ENCODE data around the gene BCAP29. TPM values are rescaled to one million over a fixed set of nuclear protein-coding genes. Genes with fewer than 3 reads are reported as not detected.
"Not testable (repeated sequence)": the region's sequence is repeated elsewhere in the genome, so short reads cannot be mapped to it uniquely, and the experiment has no call there.

Gene BCAP29
- total and polyA plus RNA-seq, 9 donors: 38.9 to 53.3 (median 43.9) TPM

- no peak for DNase-seq
- Histone ChIP-seq H3K36me3 (ENCODE audit: control insufficient read depth, insufficient read depth, low read length) (no peaks in the 10 kb centered on the region), H3K4me3 (ENCODE audit: low read length) (no peak overlapping the region), H3K4me1 (ENCODE audit: control insufficient read depth, insufficient read depth, low read length) (no peaks in the 10 kb centered on the region), H3K27me3 (ENCODE audit: control insufficient read depth, insufficient read depth, low read length) (no peaks in the 10 kb centered on the region), H3K27ac (ENCODE audit: low read length) (no peak overlapping the region), H3K9me3 (replicated peaks; ENCODE audit: control insufficient read depth, low read depth, low read length) (no peaks in the 10 kb centered on the region)
- no CpG with 5 or more reads among the region's 1 CpG for WGBS (ENCODE audit: insufficient coverage)
Measured at GRCh38 chr7:107638594-107638993, 58.5 kb downstream of the BCAP29 start.

- not testable (repeated sequence) for H3K27ac ChIP-seq (ENCODE audit: low read length); H3K4me1 ChIP-seq (ENCODE audit: control insufficient read depth, insufficient read depth, low read length); H3K4me3 ChIP-seq (ENCODE audit: low read length); H3K27me3 ChIP-seq (ENCODE audit: control insufficient read depth, insufficient read depth, low read length); H3K9me3 ChIP-seq (replicated peaks; ENCODE audit: control insufficient read depth, low read depth, low read length); DNase-seq; H3K36me3 ChIP-seq (ENCODE audit: control insufficient read depth, insufficient read depth, low read length)
- no CpG with 5 or more reads among the region's 2 CpGs for WGBS (ENCODE audit: insufficient coverage)
Measured at GRCh38 chr7:107639070-107639469, 59.0 kb downstream of the BCAP29 start.

- no peak overlapping the region for H3K4me3 ChIP-seq (ENCODE audit: low read length)
- no peaks in the 10 kb centered on the region for H3K4me1 ChIP-seq (ENCODE audit: control insufficient read depth, insufficient read depth, low read length)
- no peaks in the 10 kb centered on the region for H3K27me3 ChIP-seq (ENCODE audit: control insufficient read depth, insufficient read depth, low read length)
- H3K27ac ChIP-seq (ENCODE audit: low read length): no peak overlapping the region
- DNase-seq: no peak
- WGBS (ENCODE audit: insufficient coverage): no CpG with 5 or more reads among the region's 1 CpG
- no peaks in the 10 kb centered on the region for H3K9me3 ChIP-seq (replicated peaks; ENCODE audit: control insufficient read depth, low read depth, low read length)
- H3K36me3 ChIP-seq (ENCODE audit: control insufficient read depth, insufficient read depth, low read length): no peaks in the 10 kb centered on the region
Measured at GRCh38 chr7:107641676-107642075, 61.6 kb downstream of the BCAP29 start.

- WGBS (ENCODE audit: insufficient coverage): 93% methylated on average over 2 of the region's 4 CpGs
- Histone ChIP-seq H3K9me3 (replicated peaks; ENCODE audit: control insufficient read depth, low read depth, low read length) (no peaks in the 10 kb centered on the region), H3K27ac (ENCODE audit: low read length) (no peak overlapping the region), H3K36me3 (ENCODE audit: control insufficient read depth, insufficient read depth, low read length) (no peaks in the 10 kb centered on the region), H3K4me3 (ENCODE audit: low read length) (no peak overlapping the region), H3K4me1 (ENCODE audit: control insufficient read depth, insufficient read depth, low read length) (no peaks in the 10 kb centered on the region), H3K27me3 (ENCODE audit: control insufficient read depth, insufficient read depth, low read length) (no peaks in the 10 kb centered on the region)
- no peak for DNase-seq
Measured at GRCh38 chr7:107642501-107642900, 62.5 kb downstream of the BCAP29 start.

GRCh38 chr7:107643407-107643806 lies 63.4 kb downstream of the BCAP29 start:
- no peaks in the 10 kb centered on the region for H3K4me1 ChIP-seq (ENCODE audit: control insufficient read depth, insufficient read depth, low read length)
- no peaks in the 10 kb centered on the region for H3K27me3 ChIP-seq (ENCODE audit: control insufficient read depth, insufficient read depth, low read length)
- H3K36me3 ChIP-seq (ENCODE audit: control insufficient read depth, insufficient read depth, low read length): no peaks in the 10 kb centered on the region
- no peak for DNase-seq
- H3K4me3 ChIP-seq (ENCODE audit: low read length): no peak overlapping the region
- H3K9me3 ChIP-seq (replicated peaks; ENCODE audit: control insufficient read depth, low read depth, low read length): no peaks in the 10 kb centered on the region
- WGBS (ENCODE audit: insufficient coverage): no CpG with 5 or more reads among the region's 1 CpG
- H3K27ac ChIP-seq (ENCODE audit: low read length): no peak overlapping the region

- WGBS (ENCODE audit: insufficient coverage): no CpG with 5 or more reads among the region's 1 CpG
- no peak for DNase-seq
- no peak overlapping the region for H3K27ac ChIP-seq (ENCODE audit: low read length)
- no peaks in the 10 kb centered on the region for H3K27me3 ChIP-seq (ENCODE audit: control insufficient read depth, insufficient read depth, low read length)
- no peak overlapping the region for H3K4me3 ChIP-seq (ENCODE audit: low read length)
- H3K9me3 ChIP-seq (replicated peaks; ENCODE audit: control insufficient read depth, low read depth, low read length): no peaks in the 10 kb centered on the region
- no peaks in the 10 kb centered on the region for H3K4me1 ChIP-seq (ENCODE audit: control insufficient read depth, insufficient read depth, low read length)
- no peaks in the 10 kb centered on the region for H3K36me3 ChIP-seq (ENCODE audit: control insufficient read depth, insufficient read depth, low read length)
Measured at GRCh38 chr7:107643938-107644308, 63.9 kb downstream of the BCAP29 start.

GRCh38 chr7:107644309-107644974 lies 64.4 kb downstream of the BCAP29 start:
- H3K4me1 ChIP-seq (ENCODE audit: control insufficient read depth, insufficient read depth, low read length): no peaks in the 10 kb centered on the region
- H3K27ac ChIP-seq (ENCODE audit: low read length): no peak overlapping the region
- H3K27me3 ChIP-seq (ENCODE audit: control insufficient read depth, insufficient read depth, low read length): no peaks in the 10 kb centered on the region
- H3K4me3 ChIP-seq (ENCODE audit: low read length): no peak overlapping the region
- H3K36me3 ChIP-seq (ENCODE audit: control insufficient read depth, insufficient read depth, low read length): no peaks in the 10 kb centered on the region
- WGBS (ENCODE audit: insufficient coverage): 33% methylated on average over 2 of the region's 9 CpGs
- no peaks in the 10 kb centered on the region for H3K9me3 ChIP-seq (replicated peaks; ENCODE audit: control insufficient read depth, low read depth, low read length)
- DNase-seq: peak; percentile 23

GRCh38 chr7:107652642-107653041 lies 72.6 kb downstream of the BCAP29 start:
- Histone ChIP-seq H3K4me3 (ENCODE audit: low read length) (no peak overlapping the region), H3K9me3 (replicated peaks; ENCODE audit: control insufficient read depth, low read depth, low read length) (no peaks in the 10 kb centered on the region), H3K36me3 (ENCODE audit: control insufficient read depth, insufficient read depth, low read length) (no peaks in the 10 kb centered on the region), H3K27ac (ENCODE audit: low read length) (no peak overlapping the region), H3K4me1 (ENCODE audit: control insufficient read depth, insufficient read depth, low read length) (no peaks in the 10 kb centered on the region), H3K27me3 (ENCODE audit: control insufficient read depth, insufficient read depth, low read length) (no peaks in the 10 kb centered on the region)
- WGBS (ENCODE audit: insufficient coverage): 87% methylated on average over 3 of the region's 5 CpGs
- DNase-seq: no peak

GRCh38 chr7:107658467-107658866 lies 78.4 kb downstream of the BCAP29 start:
- Histone ChIP-seq H3K27me3 (ENCODE audit: control insufficient read depth, insufficient read depth, low read length) (peaks cover 33% of the 10 kb centered on the region), H3K36me3 (ENCODE audit: control insufficient read depth, insufficient read depth, low read length) (no peaks in the 10 kb centered on the region), H3K9me3 (replicated peaks; ENCODE audit: control insufficient read depth, low read depth, low read length) (no peaks in the 10 kb centered on the region), H3K4me3 (ENCODE audit: low read length) (no peak overlapping the region), H3K27ac (ENCODE audit: low read length) (no peak overlapping the region), H3K4me1 (ENCODE audit: control insufficient read depth, insufficient read depth, low read length) (peaks cover 19% of the 10 kb centered on the region)
- DNase-seq: no peak

GRCh38 chr7:107659666-107660065 lies 79.6 kb downstream of the BCAP29 start:
- no peaks in the 10 kb centered on the region for H3K36me3 ChIP-seq (ENCODE audit: control insufficient read depth, insufficient read depth, low read length)
- no peak overlapping the region for H3K27ac ChIP-seq (ENCODE audit: low read length)
- 50% methylated on average over 2 of the region's 4 CpGs for WGBS (ENCODE audit: insufficient coverage)
- H3K9me3 ChIP-seq (replicated peaks; ENCODE audit: control insufficient read depth, low read depth, low read length): no peaks in the 10 kb centered on the region
- H3K4me1 ChIP-seq (ENCODE audit: control insufficient read depth, insufficient read depth, low read length): peaks cover 19% of the 10 kb centered on the region
- H3K27me3 ChIP-seq (ENCODE audit: control insufficient read depth, insufficient read depth, low read length): peaks cover 41% of the 10 kb centered on the region
- H3K4me3 ChIP-seq (ENCODE audit: low read length): no peak overlapping the region
- no peak for DNase-seq

Data from muscle of leg (tissue), 11 donors.